ENCODE results near the gene DLGAP5.
A peak's percentile ranks its signal among the peaks of the same experiment; 100 is the strongest.

Gene DLGAP5

DNA sequence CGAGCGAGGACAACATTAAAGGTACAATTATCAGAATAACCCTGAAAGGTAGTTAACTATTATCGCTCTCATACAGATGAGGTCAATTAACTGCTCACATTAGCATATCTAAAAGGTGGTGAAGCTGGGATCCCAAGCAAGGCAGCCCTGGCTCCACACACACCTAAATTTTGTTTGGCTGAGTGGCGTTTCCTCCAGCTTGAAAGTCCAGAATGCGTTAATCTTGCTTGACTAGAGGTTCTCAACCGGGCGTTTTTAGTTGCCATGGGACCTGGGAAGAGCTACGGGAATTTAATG lies 531 bp downstream of the DLGAP5 start:
- DNase-seq (ENCODE audit: extremely low read depth, low read depth): no peak
- TF ChIP-seq, protein P1, sequence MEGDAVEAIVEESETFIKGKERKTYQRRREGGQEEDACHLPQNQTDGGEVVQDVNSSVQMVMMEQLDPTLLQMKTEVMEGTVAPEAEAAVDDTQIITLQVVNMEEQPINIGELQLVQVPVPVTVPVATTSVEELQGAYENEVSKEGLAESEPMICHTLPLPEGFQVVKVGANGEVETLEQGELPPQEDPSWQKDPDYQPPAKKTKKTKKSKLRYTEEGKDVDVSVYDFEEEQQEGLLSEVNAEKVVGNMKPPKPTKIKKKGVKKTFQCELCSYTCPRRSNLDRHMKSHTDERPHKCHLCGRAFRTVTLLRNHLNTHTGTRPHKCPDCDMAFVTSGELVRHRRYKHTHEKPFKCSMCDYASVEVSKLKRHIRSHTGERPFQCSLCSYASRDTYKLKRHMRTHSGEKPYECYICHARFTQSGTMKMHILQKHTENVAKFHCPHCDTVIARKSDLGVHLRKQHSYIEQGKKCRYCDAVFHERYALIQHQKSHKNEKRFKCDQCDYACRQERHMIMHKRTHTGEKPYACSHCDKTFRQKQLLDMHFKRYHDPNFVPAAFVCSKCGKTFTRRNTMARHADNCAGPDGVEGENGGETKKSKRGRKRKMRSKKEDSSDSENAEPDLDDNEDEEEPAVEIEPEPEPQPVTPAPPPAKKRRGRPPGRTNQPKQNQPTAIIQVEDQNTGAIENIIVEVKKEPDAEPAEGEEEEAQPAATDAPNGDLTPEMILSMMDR (IDR thresholded peaks at IDR 0.05; ENCODE audit: low read depth, low read length, missing control alignments): no peak
- H3K4me3 ChIP-seq (replicated peaks; ENCODE audit: low read depth, low read length): peak overlapping the region; percentile 52

DNA sequence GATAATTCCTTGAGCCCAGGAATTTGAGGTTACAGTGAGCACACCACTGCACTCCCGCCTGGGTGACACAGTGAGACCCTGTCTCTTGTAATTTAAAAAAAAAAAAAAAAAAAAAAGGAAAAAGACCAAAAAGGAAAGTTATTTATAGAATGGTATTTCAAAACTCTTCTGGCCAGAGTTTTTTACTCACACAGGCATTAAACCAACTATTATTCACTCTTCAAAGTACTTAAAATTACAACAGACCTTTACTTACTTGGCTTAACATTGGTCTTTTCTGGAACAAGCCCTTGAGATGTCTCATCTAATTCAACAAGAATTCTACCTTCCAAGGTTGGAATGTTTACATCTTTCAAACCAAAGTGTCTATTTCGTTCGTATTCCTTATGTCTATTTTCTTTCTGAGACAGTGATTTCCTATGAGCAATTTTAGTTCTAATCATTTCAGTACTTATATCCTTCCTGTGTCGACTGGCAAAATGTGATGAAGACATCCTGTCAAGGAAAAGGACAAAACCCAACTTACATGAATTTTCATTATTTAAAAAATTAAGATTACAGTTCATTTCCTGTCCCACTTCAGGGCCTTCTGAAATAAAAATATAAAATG lies 2.6 kb downstream of the DLGAP5 start:
- DNase-seq (ENCODE audit: extremely low read depth, low read depth): no peak
- TF ChIP-seq, protein P1 (IDR thresholded peaks at IDR 0.05; ENCODE audit: low read depth, low read length, missing control alignments): no peak
- no peak overlapping the region for H3K4me3 ChIP-seq (replicated peaks; ENCODE audit: low read depth, low read length)

DNA sequence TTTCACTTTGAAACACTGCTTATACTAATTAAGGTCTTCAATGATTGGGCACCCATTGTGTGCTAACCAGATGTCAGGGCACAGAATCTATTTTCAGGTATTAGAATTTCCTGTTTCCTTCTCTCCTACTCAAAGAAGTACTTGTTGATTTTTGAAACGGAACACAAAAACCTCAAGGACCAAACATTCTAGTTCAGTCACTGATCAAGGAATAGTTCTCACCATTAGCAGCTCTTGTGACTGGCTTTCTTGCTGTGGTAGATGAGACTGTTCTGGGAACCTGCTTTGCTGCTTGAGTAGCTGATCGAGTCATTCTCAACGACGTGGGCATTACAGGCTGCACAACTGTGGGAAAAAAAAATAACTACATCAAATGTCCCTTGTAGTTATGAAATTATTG lies 11.0 kb downstream of the DLGAP5 start:
- TF ChIP-seq, protein P1 (IDR thresholded peaks at IDR 0.05; ENCODE audit: low read depth, low read length, missing control alignments): no peak
- no peak overlapping the region for H3K4me3 ChIP-seq (replicated peaks; ENCODE audit: low read depth, low read length)
- no peak for DNase-seq (ENCODE audit: extremely low read depth, low read depth)

DNA sequence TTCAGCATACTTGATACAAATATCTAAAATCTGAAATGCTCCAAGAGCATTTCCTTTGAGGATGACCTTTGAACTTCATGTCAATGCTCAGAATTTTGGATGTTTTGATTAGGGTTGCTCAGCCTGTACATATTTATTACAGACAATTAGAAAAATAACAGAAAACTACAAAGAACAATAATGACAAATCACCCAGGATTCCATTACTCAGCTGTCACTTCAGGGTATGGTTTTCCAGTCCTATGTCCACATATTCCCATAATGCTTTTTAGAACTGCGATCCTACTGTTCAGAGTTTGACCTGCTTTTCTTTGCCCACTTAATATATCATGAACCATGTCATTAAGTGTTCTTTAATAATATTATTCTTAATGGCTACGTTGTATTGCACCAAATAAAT lies 11.4 kb downstream of the DLGAP5 start:
- TF ChIP-seq, protein P1 (IDR thresholded peaks at IDR 0.05; ENCODE audit: low read depth, low read length, missing control alignments): no peak
- DNase-seq (ENCODE audit: extremely low read depth, low read depth): no peak
- H3K4me3 ChIP-seq (replicated peaks; ENCODE audit: low read depth, low read length): no peak overlapping the region

DNA sequence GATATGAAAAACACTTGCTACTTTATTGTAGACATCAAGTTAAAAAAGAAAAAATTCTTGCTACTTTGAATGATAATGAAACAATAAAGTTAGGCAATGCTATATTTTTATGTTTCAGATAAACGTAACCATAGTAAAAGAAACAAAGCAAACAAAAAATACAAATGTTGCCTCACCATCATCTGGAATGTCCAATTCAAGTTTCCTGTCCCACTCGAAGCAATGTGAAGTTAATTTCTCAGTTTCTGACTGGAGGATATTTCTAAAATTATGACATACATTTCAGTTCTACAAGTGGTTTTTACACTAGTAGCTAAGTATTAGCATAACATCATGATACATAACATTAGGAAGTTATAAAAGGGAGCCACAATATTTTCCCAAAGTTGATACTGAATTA lies 20.9 kb downstream of the DLGAP5 start:
- DNase-seq (ENCODE audit: extremely low read depth, low read depth): no peak
- TF ChIP-seq, protein P1 (IDR thresholded peaks at IDR 0.05; ENCODE audit: low read depth, low read length, missing control alignments): no peak
- H3K4me3 ChIP-seq (replicated peaks; ENCODE audit: low read depth, low read length): no peak overlapping the region

DNA sequence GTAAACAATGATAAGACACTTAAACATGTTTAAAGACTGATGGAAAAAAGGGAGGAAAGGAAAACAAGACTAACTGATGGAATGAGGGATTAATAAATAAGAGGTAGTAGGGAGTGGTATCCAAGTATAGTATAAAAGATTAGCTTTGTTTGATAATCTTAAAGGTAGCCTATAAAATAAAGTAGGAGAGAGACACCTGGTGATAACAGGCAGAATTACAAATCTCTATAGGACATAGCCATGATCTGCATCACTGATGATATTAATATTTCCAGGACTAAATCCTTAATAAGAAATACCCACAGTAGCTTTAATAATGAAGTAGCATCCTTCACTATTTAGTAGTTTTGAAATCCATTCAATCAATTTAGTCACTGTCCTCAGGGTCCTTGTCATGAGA lies 30.4 kb downstream of the DLGAP5 start:
- TF ChIP-seq, protein P1 (IDR thresholded peaks at IDR 0.05; ENCODE audit: low read depth, low read length, missing control alignments): peak; percentile 18
- peak; percentile 25 for DNase-seq (ENCODE audit: extremely low read depth, low read depth)
- no peak overlapping the region for H3K4me3 ChIP-seq (replicated peaks; ENCODE audit: low read depth, low read length)

DNA sequence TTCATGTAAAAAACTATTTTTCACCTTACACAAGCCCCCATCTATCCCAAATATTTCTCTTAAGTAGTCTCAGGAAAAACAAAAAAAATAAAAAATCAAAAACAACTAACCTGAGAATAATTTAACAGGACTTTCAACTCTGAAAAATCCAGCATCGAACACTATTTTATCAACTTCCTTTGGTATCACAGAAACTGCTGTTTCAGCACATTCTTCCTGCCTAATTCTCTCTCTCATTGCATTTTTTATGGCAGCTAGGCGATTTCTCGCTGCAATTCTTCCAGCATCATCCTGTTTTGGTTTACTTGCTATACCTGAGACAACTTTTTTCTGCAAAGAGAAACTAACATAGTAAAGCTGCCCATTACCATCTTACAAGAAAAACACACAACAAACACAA lies 33.0 kb downstream of the DLGAP5 start:
- no peak overlapping the region for H3K4me3 ChIP-seq (replicated peaks; ENCODE audit: low read depth, low read length)
- TF ChIP-seq, protein P1 (IDR thresholded peaks at IDR 0.05; ENCODE audit: low read depth, low read length, missing control alignments): no peak
- DNase-seq (ENCODE audit: extremely low read depth, low read depth): no peak
